Right lobe of liver (tissue), 4 donors: ENCODE data around the gene AMBRA1.

Source experiments
- POLR2A ChIP-seq: fragments of 450-650 bp; IDR thresholded peaks from one replicate; pipeline ENCODE4 v1.6.1; 2017; ENCODE audit warnings: antibody characterized with exemption, mild to moderate bottlenecking
- TF ChIP-seq, protein P1 (sequence below), 4 donors: fragments of 200-600 bp in 3 of 4; fragments of 450-650 bp in 1 of 4; IDR thresholded peaks; one replicate each; pipeline versions ENCODE4 v1.5.1 to v1.8.0; 2016 to 2022; ENCODE audit warnings: antibody characterized with exemption in 4 of 4, mild to moderate bottlenecking in 2 of 4
- donor health status: DM: no; HTN: no; CAD: no.
- donor health status: DM: no; HTN: no; CAD: no.
- donor health status: DM: no; HTN: yes; CAD: no.

DNA sequence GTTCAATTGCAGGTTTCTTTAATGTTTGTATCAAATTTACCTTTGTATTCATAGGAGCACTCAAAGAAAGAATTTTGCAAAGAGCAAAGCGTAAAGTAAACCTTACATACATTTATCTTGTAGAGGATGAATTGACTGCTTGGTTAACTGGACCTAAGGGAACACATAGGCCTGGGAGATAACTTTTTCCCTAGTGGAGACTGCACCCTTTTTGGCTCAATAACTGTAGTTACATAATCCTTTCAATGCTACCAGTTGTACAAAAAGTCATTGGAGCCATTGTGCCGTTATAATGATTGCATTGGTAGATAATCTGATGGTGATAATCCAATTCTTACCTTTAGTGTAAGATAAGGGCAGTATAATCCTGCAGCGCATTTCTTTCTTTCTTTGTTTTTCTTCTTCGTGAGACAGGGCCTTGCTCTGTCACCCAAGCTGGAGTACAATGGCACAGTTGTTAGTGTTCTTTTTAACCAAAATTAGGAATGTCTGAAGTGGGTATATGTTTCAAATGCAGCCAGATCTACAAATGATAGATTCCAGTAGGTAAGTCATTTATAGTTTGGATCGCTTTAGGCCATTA, 41.8 kb upstream of the AMBRA1 start:
- TF ChIP-seq, protein P1, sequence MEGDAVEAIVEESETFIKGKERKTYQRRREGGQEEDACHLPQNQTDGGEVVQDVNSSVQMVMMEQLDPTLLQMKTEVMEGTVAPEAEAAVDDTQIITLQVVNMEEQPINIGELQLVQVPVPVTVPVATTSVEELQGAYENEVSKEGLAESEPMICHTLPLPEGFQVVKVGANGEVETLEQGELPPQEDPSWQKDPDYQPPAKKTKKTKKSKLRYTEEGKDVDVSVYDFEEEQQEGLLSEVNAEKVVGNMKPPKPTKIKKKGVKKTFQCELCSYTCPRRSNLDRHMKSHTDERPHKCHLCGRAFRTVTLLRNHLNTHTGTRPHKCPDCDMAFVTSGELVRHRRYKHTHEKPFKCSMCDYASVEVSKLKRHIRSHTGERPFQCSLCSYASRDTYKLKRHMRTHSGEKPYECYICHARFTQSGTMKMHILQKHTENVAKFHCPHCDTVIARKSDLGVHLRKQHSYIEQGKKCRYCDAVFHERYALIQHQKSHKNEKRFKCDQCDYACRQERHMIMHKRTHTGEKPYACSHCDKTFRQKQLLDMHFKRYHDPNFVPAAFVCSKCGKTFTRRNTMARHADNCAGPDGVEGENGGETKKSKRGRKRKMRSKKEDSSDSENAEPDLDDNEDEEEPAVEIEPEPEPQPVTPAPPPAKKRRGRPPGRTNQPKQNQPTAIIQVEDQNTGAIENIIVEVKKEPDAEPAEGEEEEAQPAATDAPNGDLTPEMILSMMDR (IDR thresholded peaks at IDR 0.05), result no peak
- TF ChIP-seq POLR2A, result no peak
